DOHH2 (cell line): ENCODE results near the gene ADGRB2.

Experiments
- H3F3A ChIP-seq: fragments of 200-600 bp; sonication (generic), shearing (Covaris generic); 2 replicates; pipeline ENCODE4 v1.6.0; 2016; ENCODE audit warnings: antibody characterized with exemption, mild to moderate bottlenecking; ENCODE audit not compliant: control insufficient read depth, insufficient read depth
- H3K27ac ChIP-seq: fragments of 200-600 bp; sonication (generic); 2 replicates; pipeline ENCODE4 v1.5.1; 2014; ENCODE audit warnings: low read depth, mild to moderate bottlenecking, low read length, moderate library complexity
- H3K27me3 ChIP-seq: fragments of 200-600 bp; sonication (generic); 2 replicates; pipeline ENCODE4 v1.6.1; 2014; ENCODE audit warnings: mild to moderate bottlenecking, low read length, mixed read lengths; ENCODE audit not compliant: control insufficient read depth
- H3K36me3 ChIP-seq: fragments of 200-600 bp; sonication (generic); 2 replicates; pipeline ENCODE4 v1.6.1; 2014; ENCODE audit warnings: mild to moderate bottlenecking, low read length, moderate library complexity, mixed read lengths; ENCODE audit not compliant: control insufficient read depth
- H3K4me1 ChIP-seq: fragments of 200-600 bp; sonication (generic); 2 replicates; pipeline ENCODE4 v1.6.1; 2014; ENCODE audit warnings: mild to moderate bottlenecking, low read length, mixed read lengths; ENCODE audit not compliant: control insufficient read depth
- H3K4me2 ChIP-seq: fragments of 200-600 bp; sonication (generic); 2 replicates; pipeline ENCODE4 v1.6.0; 2014; ENCODE audit warnings: mild to moderate bottlenecking, low read length, moderate library complexity
- H3K4me3 ChIP-seq: fragments of 200-600 bp; sonication (generic); 2 replicates; pipeline ENCODE4 v1.5.1; 2014; ENCODE audit warnings: mild to moderate bottlenecking, low read length, mixed read lengths
- H3K79me2 ChIP-seq: fragments of 200-600 bp; sonication (generic); 2 replicates; pipeline ENCODE4 v1.6.1; 2014; ENCODE audit warnings: mild to moderate bottlenecking, low read length, mixed read lengths; ENCODE audit not compliant: control insufficient read depth
- H3K9me2 ChIP-seq: fragments of 200-600 bp; sonication (generic); replicated peaks from 2 replicates; pipeline ENCODE4 v1.6.1; 2014; ENCODE audit warnings: mild to moderate bottlenecking, low read length, mixed read lengths; ENCODE audit not compliant: control insufficient read depth
- H3K9me3 ChIP-seq: fragments of 200-600 bp; sonication (generic); 2 replicates; pipeline ENCODE4 v1.6.1; 2014; ENCODE audit warnings: antibody characterized with exemption, low read length, mixed read lengths; ENCODE audit not compliant: control insufficient read depth, insufficient read depth
- H4K20me1 ChIP-seq: fragments of 200-600 bp; sonication (generic); 2 replicates; pipeline ENCODE4 v1.6.0; 2014; ENCODE audit warnings: low read depth, mild to moderate bottlenecking, antibody characterized with exemption, low read length, moderate library complexity; ENCODE audit not compliant: control insufficient read depth, insufficient read depth
- CTCF ChIP-seq: fragments of 200-600 bp; sonication (generic); IDR thresholded peaks from one replicate; pipeline ENCODE4 v1.5.1; 2014; ENCODE audit warnings: antibody characterized with exemption, mild to moderate bottlenecking, low read depth, low read length; ENCODE audit not compliant: poor library complexity, severe bottlenecking
- EZH2phosphoT487 ChIP-seq: fragments of 200-600 bp; sonication (generic); IDR thresholded peaks from 2 replicates; pipeline ENCODE4 v1.6.1; 2017; ENCODE audit warnings: borderline replicate concordance, mild to moderate bottlenecking, antibody characterized with exemption, low read length, moderate library complexity, mixed read lengths

The ADGRB2 gene

GRCh38 chr1:31799196-31799894, 35.2 kb upstream of the ADGRB2 start:
- no peaks in the 10 kb centered on the region for H3K79me2 ChIP-seq
- peaks cover 28% of the 10 kb centered on the region for H3K4me1 ChIP-seq
- H3K36me3 ChIP-seq, result no peaks in the 10 kb centered on the region
- no peak overlapping the region for H3K4me2 ChIP-seq
- H3K4me3 ChIP-seq, result no peak overlapping the region
- no peak overlapping the region for H3K27ac ChIP-seq
- peaks cover 4% of the 10 kb centered on the region; the same call in 1 of the 2 replicates for H3F3A ChIP-seq
- H3K9me2 ChIP-seq, result no peaks in the 10 kb centered on the region
- no peaks in the 10 kb centered on the region for H3K9me3 ChIP-seq
- no peak for TF ChIP-seq EZH2phosphoT487
- TF ChIP-seq CTCF, result no peak
- peaks cover 35% of the 10 kb centered on the region for H3K27me3 ChIP-seq
- no peaks in the 10 kb centered on the region for H4K20me1 ChIP-seq

GRCh38 chr1:31798433-31799195, 34.5 kb upstream of the ADGRB2 start:
- Histone ChIP-seq H3K4me2 (no peak overlapping the region), H4K20me1 (no peaks in the 10 kb centered on the region), H3K27ac (no peak overlapping the region), H3K4me1 (peaks cover 28% of the 10 kb centered on the region), H3K36me3 (no peaks in the 10 kb centered on the region), H3K9me3 (no peaks in the 10 kb centered on the region), H3K9me2 (no peaks in the 10 kb centered on the region), H3K4me3 (no peak overlapping the region), H3F3A (no peaks in the 10 kb centered on the region), H3K27me3 (peaks cover 31% of the 10 kb centered on the region), H3K79me2 (no peaks in the 10 kb centered on the region)
- no peak for TF ChIP-seq CTCF

- Histone ChIP-seq H3K9me2 (no peaks in the 10 kb centered on the region), H3K4me3 (no peak overlapping the region), H3K36me3 (no peaks in the 10 kb centered on the region), H3F3A (no peaks in the 10 kb centered on the region), H3K27me3 (peaks cover 31% of the 10 kb centered on the region), H3K4me2 (no peak overlapping the region), H4K20me1 (no peaks in the 10 kb centered on the region), H3K79me2 (no peaks in the 10 kb centered on the region), H3K9me3 (no peaks in the 10 kb centered on the region), H3K27ac (no peak overlapping the region), H3K4me1 (peaks cover 28% of the 10 kb centered on the region)
- no peak for TF ChIP-seq EZH2phosphoT487
- no peak for TF ChIP-seq CTCF
These were observed 33.9 kb upstream of the ADGRB2 start for GRCh38 chr1:31798086-31798432.
